Activated T-helper 1 cell treated with anti-CD3 and anti-CD28 coated beads, Interleukin-2, amount 50 U/mL, for 16 hours (primary cell): Measurements from ENCODE around the gene C12orf76.
A peak's percentile ranks its signal among the peaks of the same experiment; 100 is the strongest.
"Not testable (repeated sequence)": the region's sequence is repeated elsewhere in the genome, so short reads cannot be mapped to it uniquely, and the experiment has no call there.

Source experiments
- DNase-seq, 2 donors: peaks; one replicate each; pipeline ENCODE4 v3.0.0-alpha.2; 2020; ENCODE audit warnings: low read depth in 1 of 2, low spot score in 1 of 2

The C12orf76 gene, protein sequence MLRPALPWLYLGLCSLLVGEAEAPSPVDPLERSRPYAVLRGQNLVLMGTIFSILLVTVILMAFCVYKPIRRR

DNA sequence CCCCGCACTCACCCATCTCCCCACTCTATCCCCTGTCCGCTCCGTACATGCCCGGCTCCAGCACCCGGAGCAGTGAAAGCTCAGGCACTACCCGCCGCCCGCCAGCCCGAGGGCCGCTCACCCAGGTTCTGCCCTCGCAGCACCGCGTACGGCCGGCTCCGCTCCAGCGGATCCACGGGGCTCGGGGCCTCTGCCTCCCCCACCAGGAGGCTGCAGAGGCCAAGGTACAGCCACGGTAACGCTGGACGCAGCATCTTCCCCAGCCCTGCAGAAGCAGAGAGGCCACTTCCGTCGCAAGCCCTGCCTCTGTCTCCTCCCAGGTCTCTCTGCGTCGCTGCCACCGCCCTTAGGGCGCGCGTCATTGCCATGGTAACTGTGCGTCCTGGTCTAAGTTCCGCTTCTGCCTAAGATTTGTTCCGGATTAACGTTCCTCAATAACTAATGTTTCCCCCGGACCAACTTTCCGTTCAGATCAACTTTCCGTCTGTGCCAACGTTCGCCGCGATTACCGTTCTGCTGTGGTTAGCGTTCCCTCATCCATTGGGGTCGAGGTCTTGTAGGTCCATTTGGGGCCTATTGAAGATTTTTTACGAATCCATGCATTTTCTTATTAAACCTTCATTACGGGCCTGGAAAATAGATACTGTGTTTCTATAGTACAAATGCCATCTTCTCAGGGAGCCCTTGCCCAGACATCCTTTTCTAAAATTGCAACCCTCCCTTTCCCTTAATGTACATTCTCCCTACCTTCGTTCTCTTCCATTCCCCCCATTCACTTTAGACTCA lies at the start of gene C12orf76:
Gene C12orf76 (minus strand): TSS at position 281 of the 786 bp plus-strand sequence. CDS start 27 bp downstream, at position 254.
- DNase-seq: peak; percentile 79 to 85

DNA sequence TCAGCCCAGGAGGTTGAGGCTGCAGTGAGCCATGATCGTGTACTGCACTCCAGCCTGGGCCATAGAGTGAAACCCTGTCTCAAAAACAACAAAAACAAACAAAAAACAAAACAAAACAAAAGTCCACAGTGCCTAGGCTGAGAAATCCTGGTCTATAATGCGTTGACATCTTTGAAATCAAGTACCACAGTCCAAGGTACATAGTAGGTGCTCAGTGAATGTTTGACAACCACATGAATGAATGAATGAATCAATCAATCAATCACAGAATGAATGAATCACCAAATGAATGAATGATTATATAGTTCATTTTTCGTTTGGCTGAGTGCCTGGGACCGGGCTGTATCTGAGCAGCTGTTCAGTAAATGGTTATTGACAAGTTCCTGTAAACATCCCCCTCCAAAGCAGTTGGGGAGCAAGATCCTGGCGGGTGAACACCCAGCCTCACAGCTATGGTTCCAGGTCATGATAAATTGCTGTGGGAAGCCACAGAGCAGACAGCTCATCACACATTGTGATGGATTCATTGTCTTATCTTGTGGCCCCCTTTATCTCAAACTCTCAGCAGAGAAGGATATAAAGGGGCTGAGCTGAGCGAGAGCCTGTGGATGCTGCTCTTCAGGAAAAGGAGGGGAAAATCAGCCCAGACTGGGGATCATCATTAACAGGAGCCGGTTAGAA lies 45.4 kb upstream of the C12orf76 start:
- no peak for DNase-seq

DNA sequence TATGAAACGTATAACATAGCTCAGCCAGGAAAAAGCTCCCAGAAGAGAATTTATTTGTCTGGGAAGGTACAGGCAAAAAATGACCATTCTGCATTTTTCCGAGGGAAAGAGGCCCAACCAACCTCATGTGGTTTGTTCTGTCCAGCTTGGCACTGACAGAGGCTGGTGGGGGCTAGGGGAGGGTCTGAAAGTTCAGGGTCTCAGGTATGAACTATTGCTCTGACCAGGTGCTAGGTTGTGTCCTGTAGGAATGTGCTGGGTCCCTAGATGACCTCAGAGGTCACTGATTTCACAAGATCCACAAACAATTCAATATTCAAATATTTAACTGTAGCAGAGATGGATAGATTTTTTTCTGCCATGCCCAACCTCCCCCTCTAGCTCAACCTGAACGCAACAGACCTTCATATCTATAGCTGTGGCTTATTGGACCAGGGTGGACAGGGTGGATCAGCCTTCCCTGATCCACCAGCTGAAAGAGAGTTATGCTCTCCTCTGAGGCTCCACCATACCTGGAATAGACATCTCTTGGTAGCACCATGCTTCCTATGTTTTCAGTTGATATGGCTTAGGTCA lies 42.9 kb upstream of the C12orf76 start:
- DNase-seq: no peak

DNA sequence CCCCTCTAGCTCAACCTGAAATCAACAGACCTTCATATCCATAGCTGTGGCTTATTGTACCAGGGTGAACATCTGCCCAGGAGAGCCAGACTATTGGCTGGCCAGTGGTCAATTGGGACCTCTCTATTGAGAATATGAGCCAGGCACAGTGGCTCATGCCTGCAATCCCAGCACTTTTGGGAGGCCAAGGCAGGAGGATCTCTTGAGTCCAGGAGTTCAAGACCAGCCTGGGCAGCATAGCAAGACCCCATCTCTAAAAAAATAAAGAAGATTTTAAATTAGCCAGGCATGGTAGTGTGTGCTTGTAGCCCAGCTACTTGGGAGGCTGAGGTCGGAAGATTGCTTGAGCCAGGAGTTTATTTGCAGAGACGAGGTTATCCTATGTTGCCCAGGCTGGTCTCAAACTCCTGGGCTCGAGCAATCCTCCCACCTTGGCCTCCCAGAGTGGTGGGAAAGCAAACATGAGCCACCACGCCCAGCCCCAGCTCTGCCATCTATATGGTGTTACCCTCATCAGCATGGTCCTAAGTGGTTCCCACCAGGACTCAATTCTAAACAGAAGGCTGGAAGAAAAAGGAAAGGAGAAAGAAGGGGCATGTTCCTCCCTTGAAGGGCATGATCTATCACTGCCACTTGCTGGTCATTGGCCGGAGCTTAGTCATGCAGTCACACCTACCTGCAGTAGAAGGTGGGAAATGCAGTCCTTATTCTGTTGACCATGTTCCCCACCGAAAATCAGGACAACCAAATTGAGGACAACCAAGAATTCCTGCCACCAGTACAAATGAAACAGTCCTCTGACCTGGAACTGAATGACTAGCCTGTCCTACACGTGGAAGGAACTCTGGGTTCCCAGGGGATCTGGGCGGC lies 42.2 kb upstream of the C12orf76 start:
- DNase-seq: no peak

DNA sequence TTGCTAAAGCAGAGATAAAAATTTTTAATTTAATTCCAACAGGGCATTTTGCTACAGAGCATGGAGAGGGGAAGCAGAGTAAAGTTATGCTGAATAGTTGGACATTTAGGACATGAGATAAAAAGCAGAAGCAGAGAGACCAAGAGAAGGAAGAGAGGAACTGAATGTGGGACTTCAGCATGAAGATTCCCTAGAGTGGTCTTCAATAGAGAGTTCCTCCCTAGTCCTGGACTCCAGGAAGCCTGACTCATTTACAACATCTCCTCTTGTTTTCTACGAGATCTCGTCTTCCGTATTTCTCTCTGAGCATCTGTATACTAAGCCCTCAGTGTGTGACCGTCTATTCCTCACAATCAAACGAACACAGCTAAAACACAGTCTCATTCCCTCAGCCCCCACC lies 40.6 kb upstream of the C12orf76 start:
- DNase-seq: no peak

DNA sequence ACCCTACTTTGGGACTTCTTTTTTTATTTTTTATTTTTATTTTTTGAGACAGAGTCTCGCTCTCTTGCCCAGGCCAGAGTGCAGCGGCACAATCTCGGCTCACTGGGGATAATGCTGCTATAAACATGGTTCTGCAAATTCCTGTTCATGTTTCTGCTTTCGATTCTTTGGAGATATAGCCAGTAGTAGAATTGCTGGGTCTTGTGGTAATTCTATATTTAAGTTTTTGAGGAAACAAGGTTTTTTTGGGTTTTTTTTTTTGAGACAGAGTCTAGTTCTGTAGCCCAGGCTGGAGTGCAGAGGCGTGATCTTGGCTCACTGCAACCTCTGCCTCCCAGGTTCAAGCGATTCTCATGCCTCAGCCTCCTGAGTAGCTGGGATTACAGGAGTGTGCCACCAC lies 39.9 kb upstream of the C12orf76 start:
- DNase-seq: not testable (repeated sequence)

DNA sequence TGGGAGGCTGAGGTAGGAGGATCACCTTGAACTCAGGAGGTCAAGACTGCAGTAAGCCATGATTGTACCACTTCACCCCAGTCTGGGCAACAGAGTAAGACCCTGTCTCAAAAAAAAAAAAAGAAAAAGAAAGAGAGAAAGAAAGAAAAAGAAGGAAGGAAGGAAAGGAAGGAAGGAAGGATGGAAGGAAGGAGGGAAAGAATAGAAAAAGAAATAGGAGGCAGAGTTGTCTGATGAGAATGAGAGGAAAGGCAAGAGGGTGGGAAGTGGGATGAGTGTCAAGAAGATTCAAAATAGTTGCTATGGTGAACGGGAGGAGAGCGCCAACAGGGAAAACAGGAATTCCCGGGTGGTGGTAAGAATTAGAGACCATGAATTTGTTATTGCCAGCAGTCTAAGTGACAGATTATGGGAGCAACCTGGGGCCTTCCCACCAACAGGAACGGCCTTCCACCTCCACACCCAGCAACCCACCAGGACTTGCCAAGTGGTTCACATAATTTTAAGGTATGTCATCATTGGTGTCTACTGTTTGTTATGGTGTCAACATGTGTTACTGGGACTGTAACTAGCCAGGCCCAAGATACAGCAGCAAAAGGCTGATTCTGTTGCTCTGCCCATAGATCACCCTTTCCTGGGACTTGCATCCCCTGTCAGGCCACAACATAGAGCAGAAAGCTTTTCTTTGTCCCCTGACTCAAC lies 36.1 kb upstream of the C12orf76 start:
- DNase-seq: no peak

DNA sequence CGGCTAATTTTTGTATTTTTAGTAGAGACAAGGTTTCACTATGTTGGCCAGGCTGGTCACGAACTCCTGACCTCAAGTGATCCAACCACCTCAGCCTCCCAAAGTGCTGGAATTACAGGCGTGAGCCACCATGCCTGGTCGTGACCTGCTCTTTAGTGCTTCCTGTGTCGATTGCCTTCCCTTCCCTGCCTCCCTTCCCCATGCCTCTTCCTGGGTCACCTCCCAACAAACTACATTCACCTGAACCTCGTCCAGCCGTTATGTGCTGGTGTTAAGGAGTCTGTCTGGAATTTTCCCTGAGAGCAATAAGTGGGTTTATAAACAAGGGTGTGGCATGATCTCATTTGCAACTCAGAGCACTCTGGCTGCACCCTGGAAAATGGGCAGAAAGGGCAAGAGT lies 32.1 kb upstream of the C12orf76 start:
- no peak for DNase-seq

DNA sequence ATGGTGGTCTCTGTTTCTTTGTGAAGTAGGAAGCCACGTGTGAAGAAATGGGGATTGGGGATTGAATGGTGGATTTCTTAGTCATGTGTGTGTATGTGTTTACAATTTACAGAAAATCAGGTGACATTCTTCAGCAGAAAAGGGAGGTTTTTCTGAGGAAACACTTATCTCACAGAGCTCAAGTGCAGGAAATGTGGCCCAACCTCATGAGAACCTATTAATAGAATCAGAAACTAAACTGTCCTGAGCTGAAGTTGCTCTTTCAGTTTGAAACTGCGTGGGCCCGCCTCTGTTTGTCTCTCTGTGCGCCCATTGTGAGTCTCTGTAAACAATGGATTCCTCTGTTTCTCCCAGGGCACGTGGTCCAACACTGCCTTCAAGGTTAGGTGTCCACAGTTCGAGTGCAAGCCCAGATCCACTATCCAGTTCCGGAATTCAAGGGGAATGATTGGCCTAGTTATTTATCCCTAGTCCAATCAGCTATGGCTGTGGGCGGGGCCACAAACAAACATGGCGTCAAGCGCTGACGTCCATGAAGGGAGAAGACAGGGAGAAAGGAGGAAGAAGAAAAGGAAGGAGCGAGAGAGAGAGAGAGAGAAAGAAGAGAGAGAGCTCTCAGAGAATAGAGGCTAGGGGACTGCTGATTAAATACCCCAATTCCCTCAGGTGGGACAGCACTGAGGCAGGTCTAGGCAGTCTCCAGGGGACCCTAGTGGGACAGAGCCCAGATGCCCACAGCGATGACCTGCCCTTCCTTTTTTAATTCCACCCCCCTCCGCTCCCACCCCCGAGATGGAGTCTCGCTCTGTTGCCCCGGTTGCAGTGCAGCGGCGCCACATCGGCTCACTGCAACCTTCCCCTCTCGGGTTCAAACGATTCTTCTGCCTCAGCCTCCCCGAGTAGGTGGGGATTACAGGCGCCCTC lies 31.4 kb upstream of the C12orf76 start:
- DNase-seq: peak; percentile 42

DNA sequence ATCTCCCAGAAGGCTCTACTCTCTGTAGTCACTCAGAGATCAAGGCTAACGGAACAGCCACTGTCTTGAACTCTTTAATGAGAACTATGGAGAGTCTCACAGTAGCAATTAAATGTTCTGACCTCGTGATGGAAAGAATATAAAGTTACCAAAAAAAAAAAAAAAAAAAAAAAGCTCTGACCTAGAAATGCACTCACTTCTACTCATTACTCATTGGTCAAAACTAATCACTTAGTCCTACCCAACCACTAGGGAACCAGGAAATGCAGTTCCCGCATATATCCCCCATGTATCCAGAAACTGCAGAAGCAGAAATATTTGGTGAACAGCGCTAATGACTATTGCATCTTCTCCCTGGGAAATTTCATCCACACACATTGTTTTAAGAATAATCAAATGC lies 29.5 kb upstream of the C12orf76 start:
- no peak for DNase-seq

DNA sequence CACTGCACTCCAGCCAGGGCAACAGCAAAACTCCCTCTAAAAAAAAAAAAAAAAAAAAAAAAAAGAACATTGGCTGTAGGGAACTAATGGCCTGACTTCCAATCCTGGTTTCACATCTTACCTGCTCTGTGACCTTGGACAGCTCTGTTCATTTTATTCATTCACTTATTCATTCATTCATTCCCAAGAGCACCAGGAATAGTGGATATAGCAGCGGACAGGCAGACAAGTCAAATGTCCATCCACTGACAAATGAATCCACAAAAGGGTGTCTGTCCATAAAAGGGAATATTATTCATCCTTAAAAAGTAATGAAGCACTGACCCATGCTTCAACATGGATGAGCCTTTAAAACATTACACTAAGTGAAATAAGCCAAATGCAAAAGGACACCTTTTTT lies 27.6 kb upstream of the C12orf76 start:
- no peak for DNase-seq

DNA sequence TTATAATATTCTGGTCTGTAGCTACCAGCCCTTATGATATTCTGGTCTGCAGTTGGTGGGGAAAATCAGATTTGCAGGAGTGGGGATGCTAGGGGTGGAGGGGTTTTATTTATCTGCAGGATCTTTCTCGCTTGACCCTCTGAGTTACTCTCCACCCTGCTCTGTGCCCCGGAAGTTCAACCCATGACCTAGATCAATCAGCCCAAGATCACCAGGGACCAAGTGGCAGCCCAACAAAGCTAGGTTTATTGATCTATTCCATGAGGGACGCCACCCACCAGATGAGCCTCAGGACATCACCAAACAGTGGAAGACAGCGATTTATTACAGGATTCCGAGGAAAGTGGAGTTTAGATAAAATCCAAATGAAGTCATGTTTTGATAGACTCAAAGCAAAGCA lies 25.8 kb upstream of the C12orf76 start:
- no peak for DNase-seq

DNA sequence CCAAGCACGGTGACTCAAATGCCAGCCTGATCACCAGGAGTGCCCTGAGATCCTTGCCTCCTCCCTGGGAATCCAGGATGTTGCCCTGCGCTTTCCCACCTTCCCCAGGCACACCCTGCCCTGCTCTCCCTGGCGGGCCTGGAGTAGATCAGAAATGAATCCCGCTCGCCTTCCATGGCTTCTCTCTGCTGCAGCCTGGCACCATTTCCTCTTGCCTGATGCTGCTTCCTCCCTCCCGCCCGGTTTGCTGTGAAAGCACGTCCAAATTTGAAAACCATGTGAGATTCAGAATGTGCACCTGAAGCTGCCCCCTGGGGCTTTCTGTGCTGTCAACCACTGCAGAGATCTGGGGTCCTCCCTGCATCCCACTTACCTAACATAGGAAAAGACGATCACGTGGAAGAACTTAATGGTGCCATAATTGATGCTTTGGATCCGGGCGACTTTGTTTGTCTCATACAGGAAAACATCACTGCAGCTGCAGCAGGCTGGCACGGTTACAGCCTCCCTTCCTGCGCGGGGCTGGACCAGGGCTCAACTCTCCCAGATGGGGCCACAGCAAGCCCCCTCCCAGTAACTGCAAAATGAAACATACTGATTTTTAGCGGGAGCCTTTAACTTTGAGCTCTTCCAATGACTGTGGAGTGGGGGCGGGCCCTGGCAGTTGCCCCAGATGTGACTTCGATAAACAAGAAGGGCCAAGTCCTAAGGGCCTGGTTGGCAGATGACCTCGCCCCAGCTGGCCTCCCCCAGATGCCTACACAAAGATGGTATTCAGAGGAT lies 24.9 kb upstream of the C12orf76 start:
- no peak for DNase-seq

DNA sequence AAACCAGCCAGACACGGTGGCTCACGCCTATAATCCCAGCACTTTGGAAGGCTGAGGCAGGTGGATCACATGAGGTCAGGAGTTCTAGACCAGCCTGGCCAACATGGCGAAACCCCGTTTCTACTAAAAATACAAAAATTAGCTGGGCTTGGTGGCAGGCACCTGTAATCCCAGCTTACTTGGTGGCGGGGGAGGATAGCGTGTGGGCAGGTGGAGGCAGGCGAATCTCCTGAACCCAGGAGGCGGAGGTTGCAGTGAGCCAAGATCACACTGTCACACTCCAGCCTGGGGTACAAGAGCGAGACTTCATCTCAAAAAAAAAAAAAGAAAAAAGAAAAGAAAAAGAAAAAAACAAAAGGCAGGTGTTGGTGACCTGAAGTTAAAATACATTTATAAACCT lies 24.3 kb upstream of the C12orf76 start:
- not testable (repeated sequence) for DNase-seq

DNA sequence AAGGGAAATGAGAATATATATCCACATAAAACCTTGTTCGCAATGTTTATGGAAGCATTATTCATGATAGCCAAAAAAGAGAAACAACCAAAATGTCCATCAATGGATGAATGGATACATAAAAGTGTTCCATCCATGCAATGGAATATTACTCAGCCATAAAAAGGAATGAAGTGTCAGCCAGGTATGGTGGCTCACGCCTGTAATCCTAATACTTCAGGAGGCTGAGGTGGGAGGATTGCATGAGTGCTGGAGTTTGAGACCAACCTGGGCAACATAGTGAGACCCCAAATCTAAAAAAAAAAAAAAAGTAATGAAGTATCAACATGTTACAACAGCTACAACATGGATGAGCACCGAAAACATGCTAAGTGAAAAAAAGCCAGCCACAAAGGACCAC lies 23.6 kb upstream of the C12orf76 start:
- DNase-seq: no peak

DNA sequence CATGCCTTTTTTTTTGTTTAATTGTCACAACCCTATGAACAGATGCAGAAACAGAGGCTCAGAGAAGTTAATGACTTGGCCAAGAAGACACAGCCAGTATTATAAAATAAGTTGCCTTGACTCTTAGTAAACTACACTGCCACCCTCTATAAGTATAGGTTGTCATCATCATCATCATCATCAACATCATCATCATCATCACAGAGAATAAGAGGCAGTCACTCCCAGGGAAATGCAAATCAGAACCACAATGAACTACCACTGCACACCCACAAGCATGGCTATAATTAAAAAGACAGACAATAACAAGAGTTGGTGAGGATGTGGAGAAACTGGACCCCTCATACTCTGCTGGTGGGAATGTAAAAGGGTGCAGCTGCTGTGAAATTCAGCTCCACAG lies 23.2 kb upstream of the C12orf76 start:
- DNase-seq: no peak

DNA sequence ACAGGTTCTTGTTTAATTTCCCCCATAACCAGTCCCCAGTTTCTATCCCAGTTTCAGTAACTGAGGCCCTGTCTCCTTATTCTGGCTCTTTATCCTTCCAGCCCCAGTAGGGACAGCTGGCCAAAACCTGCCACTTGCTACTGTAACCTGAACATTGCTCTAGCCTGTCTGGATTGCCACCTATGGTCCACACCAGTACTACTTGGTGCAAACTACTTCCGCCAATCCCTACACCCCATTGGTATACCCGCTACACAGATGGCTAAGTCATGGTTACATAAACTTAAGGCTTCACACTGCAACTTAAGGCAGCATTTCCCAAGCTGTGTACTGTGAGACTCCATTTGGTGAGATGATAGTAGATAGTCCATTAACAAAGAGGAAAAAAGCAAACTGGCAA lies 20.3 kb upstream of the C12orf76 start:
- no peak for DNase-seq

DNA sequence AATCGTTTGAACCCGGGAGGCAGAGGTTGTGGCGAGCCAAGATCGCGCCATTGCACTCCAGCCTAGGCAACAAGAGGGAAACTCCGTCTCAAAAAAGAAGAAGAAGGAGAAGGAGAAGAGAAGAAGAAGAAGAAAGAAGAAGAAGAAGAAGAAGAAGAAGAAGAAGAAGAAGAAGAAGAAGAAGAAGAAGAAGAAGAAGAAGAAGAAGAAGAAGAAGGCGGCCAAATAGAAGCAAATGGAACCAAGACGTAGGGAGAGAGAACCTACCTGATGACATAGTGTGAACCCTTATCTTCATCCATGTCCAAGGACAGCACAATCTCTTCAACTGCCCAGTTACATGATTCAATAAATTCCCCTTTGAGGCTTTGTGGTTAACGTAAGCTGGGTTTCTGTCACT lies 19.8 kb upstream of the C12orf76 start:
- not testable (repeated sequence) for DNase-seq

DNA sequence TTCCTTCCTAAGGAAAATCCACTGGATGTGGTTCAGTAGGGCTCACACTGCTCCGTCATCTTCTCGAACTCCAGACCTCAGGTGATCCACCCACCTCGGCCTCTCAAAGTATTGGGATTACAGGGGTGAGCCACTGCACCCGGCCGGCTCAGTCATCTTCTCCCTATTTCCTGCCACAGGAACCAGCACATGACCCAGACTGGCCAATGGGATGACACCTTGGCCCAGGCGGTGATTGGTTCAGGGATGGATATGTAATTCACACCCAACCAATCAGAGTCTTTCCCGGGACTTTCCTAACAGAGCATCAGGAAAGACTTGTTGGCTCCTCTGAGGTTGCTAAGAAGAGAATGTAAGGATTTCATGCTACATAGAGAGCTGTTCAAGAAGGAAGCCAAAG lies 19.2 kb upstream of the C12orf76 start:
- no peak for DNase-seq
